PFSK-1 (cell line): ENCODE results near the gene POLR3A.

Experiments used
- POLR2AphosphoS5 ChIP-seq: IDR thresholded peaks from 2 replicates; pipeline ENCODE4 v1.6.1; 2012; ENCODE audit warnings: low read depth, mild to moderate bottlenecking, control low read depth, low read length, moderate library complexity
- TF ChIP-seq, protein P1 (sequence below), 2 experiments: IDR thresholded peaks; 2 replicates each; pipeline versions ENCODE4 v1.6.1 to v1.8.0; 2011 to 2012; ENCODE audit warnings: low read depth in 2 of 2, low read length in 2 of 2, control low read depth in 1 of 2, inconsistent platforms in 1 of 2, mild to moderate bottlenecking in 1 of 2, moderate library complexity in 1 of 2; ENCODE audit not compliant: insufficient read depth in 1 of 2

DNA sequence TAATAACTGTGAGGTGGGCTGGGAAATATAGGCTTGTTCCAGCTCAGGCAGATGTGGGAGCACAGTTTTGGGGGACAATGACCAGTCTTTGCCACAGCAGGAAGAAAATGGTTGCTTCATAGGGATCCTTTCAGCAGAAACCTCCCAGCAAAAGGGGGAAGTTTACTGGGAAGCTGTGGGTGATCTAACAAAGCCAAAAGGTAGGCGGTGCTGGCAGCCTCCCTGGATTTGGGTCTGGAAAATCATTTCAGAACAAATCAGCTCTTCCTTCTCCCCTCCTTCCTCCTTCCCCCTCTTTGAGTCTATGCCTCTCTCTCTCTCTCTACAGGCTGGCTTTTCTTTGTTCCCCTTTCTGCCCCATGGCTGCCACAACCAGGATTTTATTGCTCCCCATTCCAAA, 20.5 kb upstream of the POLR3A start:
- TF ChIP-seq POLR2AphosphoS5, result no peak
- TF ChIP-seq, protein P1, sequence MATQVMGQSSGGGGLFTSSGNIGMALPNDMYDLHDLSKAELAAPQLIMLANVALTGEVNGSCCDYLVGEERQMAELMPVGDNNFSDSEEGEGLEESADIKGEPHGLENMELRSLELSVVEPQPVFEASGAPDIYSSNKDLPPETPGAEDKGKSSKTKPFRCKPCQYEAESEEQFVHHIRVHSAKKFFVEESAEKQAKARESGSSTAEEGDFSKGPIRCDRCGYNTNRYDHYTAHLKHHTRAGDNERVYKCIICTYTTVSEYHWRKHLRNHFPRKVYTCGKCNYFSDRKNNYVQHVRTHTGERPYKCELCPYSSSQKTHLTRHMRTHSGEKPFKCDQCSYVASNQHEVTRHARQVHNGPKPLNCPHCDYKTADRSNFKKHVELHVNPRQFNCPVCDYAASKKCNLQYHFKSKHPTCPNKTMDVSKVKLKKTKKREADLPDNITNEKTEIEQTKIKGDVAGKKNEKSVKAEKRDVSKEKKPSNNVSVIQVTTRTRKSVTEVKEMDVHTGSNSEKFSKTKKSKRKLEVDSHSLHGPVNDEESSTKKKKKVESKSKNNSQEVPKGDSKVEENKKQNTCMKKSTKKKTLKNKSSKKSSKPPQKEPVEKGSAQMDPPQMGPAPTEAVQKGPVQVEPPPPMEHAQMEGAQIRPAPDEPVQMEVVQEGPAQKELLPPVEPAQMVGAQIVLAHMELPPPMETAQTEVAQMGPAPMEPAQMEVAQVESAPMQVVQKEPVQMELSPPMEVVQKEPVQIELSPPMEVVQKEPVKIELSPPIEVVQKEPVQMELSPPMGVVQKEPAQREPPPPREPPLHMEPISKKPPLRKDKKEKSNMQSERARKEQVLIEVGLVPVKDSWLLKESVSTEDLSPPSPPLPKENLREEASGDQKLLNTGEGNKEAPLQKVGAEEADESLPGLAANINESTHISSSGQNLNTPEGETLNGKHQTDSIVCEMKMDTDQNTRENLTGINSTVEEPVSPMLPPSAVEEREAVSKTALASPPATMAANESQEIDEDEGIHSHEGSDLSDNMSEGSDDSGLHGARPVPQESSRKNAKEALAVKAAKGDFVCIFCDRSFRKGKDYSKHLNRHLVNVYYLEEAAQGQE (IDR thresholded peaks at IDR 0.05; ENCODE audit: insufficient read depth in 1 of 2, low read depth in 2 of 2, low read length in 2 of 2), result no peak
